HG02943 (cell line): ENCODE results near the gene LRRC7.

ENCODE experiments used
- ATAC-seq: cut with Tn5 transposase; IDR thresholded peaks from one replicate; pipeline ENCODE4 v1.9.1; 2021; ENCODE audit warnings: mild to moderate bottlenecking, low read depth, moderate library complexity; ENCODE audit not compliant: unreplicated experiment

The LRRC7 gene

DNA sequence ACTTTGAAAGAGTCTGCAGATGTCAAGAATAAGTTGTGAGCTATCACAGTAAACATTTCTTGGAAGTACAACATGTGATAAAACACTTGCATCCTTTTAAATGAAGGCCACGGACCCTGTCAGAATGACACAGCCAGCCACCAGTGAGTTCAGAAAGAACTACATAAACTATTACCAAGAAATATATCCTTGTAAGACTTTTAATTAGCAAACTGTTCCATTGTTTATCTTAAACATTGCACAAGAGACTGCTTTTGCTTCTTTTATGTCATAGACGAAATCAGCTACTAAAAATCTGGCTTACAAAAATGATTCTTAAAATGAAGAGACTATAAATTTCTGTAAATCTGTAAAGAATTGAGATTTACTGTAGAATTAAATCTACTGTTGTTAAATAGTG, 17.9 kb downstream of the LRRC7 start:
- ATAC-seq: no peak

DNA sequence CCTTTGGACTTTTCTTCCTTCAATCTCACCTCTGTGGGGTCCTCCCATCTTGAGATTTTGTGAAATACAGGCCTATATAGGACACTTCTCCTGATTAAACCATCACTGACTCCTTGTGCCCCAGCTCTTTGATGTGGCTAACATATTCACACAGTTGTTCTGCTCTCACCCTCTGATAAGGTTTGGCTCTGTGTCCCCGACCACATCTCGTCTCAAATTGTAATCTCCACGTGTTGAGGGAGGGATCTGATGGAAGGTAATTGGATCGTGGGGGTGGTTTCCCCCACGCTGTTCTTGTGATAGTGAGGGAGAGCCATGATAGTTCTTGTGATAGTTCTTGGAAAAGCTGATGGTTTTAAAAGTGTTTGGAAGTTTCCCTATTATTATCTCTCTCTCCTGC, 19.7 kb downstream of the LRRC7 start:
- no peak for ATAC-seq

DNA sequence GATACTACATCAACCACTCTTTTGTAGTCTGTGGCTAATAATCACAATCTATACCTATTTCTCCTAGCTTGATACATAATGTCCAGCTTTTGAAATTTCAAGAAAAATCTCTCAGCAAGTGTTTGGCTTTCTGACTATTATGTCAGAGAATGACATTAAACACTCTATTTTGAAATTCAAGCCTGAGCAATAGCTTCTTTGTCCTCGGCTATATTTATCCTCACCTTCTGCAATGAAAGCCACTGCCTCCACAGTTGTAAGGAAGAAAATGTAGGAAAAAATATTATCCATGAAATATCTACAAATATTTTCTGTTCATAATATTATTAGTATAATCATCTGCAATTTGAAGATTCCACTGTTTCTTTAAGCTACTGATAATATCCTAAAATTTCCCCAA, 22.1 kb downstream of the LRRC7 start:
- ATAC-seq: no peak

DNA sequence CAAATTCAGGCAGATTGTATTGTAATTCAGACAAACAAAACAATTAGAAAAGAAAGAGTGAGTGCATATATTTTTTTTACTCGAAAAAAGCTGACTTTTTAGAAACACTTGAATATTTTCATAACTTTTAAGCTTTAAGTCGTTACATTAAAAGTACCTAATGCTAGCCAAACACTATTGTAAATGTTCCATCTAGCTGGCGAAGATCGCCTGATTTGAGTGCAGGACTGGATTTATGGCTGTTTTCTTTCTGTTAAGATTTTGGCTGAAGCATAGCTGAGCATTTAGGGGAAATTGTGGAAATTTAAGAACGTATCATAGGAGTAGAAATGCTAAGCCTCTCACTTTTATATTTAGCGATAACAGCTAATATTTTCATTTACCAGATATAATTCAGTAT, 24.6 kb downstream of the LRRC7 start:
- no peak for ATAC-seq

DNA sequence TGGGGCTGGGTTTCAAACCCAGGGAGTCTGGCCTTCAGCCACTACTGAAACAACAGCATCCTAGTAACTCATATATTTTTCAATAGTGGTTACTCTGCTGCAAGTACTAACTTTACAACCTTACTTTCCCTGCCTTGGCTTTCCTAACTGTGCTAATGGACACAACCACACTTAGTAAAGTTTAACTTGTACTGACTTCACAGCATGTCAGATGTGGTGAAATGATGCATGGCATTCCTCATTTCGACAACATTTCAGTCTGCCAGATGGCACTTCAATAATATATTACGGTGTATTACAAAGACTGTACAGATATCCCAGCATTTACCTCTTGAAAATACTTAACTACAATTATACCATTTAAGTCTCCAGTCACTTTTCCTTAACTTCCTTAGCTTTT, 27.8 kb downstream of the LRRC7 start:
- no peak for ATAC-seq

DNA sequence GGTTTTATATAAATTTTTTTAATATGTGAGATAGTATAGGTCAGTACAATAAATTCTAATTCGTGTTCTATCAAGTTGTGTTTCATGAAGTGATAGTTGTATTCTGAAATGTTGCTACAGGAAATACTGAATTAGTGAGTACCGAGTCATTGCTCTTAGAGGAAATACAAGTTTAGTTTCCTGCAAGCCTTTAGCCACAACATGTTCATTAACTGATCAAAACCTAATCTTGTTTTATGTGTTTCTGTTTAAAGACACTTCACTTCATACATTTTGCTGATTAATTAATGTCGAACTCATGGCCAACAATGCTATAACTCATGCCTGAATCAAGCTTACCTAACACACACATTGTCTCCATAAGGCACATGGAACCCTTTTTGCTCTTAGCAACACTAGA, 43.6 kb downstream of the LRRC7 start:
- no peak for ATAC-seq

DNA sequence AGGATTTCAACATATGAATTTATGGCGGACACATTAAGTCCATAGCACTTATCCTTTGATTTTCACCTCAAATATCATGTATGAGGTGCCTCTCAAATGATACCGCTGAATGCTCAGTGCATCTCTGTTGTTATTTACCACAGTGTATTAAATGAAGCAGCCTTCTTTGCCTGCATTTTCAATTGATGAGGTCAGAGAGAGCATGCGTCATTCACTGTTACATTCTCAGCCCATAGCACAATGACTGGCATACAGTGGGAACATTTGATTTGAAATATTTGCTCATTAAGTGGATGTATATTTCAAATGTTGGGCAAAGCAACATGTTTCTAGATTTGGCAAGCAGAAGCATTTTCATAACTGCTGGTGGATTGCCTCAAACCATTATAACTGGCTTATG, 45.7 kb downstream of the LRRC7 start:
- ATAC-seq: no peak

DNA sequence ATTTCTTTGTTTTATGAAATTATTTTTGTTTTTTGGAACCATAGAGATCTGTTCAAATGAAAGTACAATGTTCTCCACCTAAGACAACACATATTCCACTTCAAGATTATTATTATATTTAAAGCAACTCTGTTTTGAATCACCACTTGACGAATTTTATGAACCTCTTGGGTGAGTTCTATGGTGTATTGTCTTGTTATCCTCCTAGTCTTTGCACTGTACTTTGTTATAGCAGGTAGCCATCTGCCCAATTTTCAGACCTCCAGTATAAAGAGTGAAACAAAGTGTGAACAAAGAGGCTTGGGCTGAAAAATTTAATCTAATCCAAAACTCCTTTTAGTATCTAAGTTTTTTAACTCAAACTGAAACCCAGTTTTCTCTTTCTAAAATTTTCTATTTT, 71.0 kb downstream of the LRRC7 start:
- no peak for ATAC-seq

DNA sequence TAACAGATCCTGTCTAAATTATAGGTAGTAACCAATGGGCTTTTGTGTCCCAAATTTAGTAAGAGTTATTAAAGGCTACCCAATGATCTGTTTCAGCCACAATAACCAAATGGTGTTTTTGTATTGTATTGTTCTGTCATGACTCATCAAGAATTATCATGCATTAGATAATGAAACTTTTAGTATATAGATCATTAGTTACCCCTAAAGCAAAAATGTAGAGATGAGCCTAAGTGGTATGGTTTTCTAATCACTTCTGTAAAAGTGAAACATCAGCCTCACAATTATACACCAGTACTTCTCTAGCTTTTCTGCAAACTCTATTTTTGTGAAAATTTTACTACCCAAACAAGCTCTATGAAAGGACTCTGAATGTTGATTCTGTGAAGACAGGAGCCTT, 71.4 kb downstream of the LRRC7 start:
- ATAC-seq: no peak

DNA sequence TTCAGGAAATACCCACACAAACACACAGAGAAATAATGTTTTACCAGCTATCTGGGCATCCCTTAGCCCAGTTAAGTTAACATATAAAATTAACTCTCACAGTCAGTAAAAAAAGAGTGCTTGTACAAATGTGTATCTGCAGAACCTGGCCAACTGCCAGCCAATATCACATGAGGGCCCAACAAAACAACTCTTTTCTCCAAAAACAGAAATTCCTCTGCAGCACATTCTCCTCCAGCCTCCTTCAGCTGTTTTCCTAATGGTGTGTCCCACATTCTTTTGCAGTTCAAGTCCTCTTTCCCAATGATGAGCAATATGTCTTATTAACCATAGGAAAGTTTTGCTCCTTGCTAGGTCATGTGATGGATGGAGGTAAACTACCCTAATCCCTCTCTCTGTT, 75.5 kb downstream of the LRRC7 start:
- no peak for ATAC-seq

DNA sequence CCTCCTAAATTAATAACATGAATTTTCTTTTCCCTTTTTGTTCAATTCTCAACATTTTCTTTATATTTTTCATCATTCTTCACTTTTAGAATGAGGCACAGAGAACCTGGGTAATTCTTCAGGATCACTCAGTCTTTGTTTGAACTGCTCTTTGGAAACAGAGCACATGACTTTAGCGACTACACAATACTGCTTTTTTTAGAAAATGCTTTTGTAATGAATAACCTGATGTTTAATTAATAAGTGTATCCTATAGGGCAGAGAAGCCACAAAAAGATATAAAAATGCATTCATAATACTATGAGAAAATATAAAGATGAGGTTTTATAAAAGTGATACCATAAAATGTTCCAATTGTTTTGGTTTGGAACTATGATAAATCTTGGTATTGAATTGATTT, 77.8 kb downstream of the LRRC7 start:
- no peak for ATAC-seq

DNA sequence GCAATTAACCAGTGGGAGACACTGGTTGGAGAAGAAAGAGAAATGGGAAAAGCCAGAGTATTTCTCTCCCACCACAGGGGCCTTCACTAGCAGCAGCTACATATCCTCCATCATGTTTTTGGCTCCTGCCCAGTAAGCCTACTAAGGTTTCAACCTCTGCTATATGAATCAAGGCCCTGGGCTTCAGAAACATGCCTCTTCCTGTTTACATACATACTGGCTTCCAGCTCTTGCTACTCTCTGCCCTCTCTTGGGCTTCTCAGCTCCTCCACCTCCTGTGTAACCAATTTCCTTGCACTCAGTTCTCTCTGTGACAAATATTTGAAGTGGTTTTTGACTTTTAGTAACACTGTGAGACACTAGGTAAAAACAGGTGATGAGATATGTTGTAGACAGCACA, 80.8 kb downstream of the LRRC7 start:
- ATAC-seq: no peak

DNA sequence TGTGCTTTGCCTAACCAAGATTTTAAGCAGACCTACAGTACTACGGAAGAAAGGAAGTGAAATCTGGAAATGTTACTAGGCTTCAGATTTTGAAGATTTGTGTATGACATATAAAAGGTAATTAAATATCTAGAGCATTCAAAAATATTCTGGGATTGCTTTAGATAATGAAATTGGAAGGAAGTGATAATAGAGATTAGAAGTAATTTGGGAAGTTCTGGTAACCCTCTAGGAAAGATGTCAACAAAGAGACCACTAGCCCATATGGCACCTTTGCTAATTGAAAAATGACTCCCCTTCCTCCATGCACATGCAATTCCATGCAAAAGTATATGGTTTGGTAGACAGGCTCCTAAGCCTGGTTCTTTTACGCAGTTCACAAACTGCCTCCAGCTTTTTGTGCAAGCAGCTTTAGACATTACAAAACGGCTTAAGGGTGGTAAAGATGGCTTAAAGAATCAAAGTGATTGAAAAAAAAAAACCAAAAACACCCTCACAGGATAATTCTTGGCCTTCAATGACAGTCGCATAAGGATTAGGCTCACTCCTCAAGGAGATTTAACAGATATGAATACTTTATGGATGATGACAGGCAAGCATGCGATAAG, 81.8 kb downstream of the LRRC7 start:
- no peak for ATAC-seq

DNA sequence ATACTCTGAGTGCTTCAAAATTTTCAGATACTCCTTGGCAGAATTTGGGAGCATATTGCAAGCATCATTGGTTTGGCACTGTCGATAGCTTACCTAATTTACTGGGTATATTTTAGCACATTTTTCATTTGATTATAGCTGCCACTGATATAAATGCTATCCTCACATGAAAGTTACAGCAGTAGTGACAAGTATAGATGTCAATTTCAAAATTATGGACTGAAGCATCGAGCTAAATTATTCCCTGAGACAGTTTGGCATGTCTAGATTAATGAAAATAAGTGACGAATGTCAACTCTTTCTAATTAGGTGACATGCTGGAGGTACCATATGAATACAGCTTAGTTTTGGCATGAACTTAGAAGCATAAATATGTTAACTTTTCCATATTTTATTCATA, 83.1 kb downstream of the LRRC7 start:
- no peak for ATAC-seq

DNA sequence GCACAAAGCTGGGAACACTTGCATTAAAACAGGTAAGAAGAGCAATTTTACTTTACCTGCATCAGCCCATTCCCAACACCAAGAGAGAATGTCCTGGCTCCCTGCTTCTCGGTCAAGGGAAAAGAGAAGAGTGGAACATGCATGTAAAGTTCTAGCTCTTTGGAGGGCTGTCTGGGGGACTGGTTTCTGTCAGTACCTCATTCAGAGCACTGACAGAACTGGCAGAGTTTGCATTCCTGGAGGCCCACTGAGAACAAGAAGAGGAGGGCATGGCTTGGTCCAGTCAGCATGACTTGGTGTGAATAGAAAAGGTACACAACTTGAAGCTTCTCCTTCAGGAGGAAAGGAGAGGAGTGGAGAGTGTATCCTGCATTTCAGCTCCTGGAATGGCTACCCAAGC, 83.9 kb downstream of the LRRC7 start:
- no peak for ATAC-seq

DNA sequence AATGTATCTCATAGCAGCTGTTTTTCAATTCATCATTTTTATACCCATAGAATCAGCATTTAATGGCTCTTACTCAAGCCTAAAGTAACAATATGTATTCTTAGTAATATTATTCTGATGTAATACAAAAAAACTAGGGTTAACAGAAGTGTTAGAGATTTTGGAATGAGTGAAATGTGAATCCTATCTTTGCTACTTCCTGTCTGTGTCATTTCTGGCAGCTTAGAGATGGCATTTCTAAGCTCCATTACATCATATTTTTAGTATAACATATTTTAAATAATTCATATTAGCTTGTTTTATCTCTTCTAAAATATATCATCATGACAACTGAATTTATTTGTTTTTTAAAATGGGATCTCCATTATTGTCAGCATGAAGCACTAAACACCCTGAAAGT, 90.2 kb downstream of the LRRC7 start:
- ATAC-seq: no peak

DNA sequence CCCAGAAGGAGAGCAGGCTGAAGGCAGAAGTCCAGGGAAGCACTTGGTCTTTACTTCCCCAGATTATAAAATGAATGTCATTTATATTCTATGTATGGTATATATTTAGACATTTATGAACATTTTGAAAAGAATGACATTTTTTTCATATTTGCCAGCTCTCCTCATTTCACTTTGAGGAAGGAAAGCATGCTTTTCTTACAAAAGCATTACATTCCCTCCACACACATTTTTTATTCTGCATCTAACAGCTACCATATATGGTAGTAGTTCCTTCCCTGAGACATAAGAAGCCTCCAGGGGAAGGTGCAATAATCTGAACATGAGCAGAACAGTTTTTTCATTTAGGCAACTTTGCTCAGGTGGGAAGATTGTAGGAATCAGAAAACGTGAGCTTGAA, 94.0 kb downstream of the LRRC7 start:
- no peak for ATAC-seq

DNA sequence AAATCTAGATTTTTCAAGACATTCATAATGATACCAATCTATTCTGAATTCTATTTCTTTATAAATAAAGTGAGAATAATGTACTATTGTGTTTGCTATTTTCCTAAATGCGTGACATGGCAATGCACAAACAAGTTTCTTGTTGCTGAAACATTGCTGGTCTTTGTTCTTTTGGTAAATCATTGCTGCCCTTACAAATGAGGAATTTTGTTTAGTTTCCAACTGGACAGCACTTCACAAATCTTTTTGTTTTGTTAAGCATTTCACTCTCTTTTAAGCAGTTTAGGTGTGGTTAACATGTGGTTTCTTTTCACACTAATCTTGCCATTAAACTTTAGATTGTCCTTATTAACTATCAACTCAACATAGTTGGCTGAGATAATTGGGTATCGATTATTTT, 94.6 kb downstream of the LRRC7 start:
- ATAC-seq: no peak

DNA sequence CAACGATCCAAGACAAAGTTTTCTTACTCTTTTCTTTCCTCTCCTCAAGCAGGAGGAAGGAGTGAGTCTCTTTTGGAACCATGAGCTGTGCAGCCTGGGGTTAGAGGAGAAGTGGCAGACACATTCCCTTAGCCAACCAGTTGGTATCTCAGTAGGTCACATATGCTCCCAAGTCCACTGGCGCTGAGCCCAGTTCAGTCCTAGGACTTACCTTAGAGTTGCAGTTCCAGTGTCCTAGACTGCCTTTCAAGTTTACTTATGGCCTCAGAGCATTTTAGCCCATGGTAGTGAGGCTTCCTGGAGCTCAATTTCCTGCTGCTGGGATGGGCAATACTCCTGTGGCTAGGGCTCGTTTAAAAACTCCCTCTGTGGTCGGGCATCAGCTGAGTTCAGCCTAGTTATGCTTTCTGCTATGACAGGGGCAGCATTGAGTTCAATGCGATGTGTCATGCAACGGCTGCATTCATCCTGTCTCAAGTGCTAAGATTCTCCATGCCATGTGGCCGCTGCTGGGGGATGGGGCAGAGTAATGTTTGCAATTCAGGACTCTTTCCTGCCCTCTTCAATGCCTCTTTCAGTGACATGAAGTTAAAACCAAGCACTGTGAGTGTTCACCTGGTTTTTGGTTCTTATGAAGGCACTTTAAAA, 103.8 kb downstream of the LRRC7 start:
- ATAC-seq: no peak

DNA sequence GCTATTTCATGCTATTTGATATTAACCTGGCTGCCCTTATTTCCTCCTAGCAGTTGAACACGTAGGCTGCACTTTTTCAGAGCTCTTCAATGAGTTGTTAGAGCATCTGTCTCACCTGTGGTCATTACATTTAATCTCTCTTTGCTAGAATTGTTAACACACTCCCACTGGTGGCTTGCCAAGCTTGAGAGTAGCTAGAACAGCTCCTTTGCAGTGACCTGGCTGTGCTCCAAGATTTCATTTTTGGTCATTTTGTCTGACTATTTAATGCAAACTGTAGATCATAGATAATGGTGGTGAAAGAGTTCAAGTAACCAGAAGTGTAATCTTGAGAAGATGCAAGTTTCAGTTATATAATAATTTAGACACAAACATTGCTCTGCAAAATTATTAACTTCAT, 105.6 kb downstream of the LRRC7 start:
- no peak for ATAC-seq

DNA sequence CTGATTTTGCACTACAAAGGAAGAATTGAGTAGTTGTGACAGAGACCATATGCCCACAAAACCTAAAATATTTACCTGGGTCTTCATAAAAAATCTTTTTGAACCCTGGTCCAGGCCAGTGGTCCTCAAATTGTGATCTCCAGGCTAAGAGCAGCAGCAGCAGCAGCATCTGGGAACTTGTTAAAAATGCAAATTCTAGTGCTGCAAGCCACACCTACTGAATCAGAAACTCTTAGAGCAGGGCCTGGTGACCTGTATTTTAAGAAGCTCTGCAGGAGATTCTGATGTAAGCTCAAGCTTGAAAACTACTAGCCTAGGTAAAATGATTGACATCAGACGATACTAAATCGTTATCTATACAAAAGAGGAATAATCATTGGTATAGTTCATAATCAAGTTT, 112.2 kb downstream of the LRRC7 start:
- ATAC-seq: no peak

DNA sequence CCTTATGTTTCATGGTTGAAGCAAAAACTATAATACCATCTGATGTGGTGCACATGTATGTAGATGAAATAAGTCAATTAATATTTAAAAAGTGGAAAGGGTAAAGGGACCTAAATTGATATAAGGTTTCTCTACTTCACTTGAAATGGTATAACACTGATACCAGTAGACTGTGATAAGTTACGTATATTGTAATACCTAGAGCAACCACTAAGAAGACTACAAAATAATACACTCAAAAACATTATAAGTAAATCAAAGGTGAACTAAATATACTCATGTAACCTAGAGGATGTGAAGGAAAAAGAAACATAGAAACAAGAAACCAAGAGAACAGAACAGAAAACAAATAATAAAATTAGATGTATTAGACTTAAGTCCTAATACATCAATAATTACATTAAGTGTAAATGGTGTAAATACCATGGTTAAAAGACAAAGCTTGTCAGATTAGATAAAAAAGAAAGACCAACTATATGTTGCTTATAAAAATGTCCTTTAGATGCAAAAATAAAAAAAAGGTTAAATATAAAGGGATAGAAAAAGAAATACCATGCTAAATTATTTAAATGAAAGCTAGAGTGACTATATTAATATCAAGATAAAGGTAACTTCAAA, 118.8 kb downstream of the LRRC7 start:
- ATAC-seq: no peak
